HEK293 (cell line): ENCODE results near the gene TEAD1.

Experiments used
- CTCF ChIA-PET: fragments of 350-600 bp; formaldehyde crosslinking; extraction: SDS; loops from one replicate; lab custom pipeline; 2021; ENCODE audit warnings: antibody characterized with exemption; lab: Yijun Ruan, JAX
- POLR2A ChIA-PET: fragments of 300-600 bp; formaldehyde crosslinking; extraction: SDS; loops from one replicate; lab custom pipeline; 2020; ENCODE audit warnings: antibody characterized with exemption, inconsistent platforms; lab: Yijun Ruan, JAX
- H3K27ac ChIP-seq: fragments of 200-500 bp; sonication (Bioruptor generic); 2 replicates; pipeline ENCODE4 v1.5.1; 2014; ENCODE audit warnings: low read depth, low read length, control low read depth, inconsistent platforms; ENCODE audit errors: extremely low read depth
- H3K36me3 ChIP-seq, 2 experiments: fragments of 200-500 bp in 1 of 2; sonication (Bioruptor generic) in 1 of 2; 1 replicate in 1 of 2; 2 replicates in 1 of 2; pipeline ENCODE4 v1.5.1; 2014 to 2017; ENCODE audit warnings: inconsistent platforms in 2 of 2, low read length in 2 of 2; ENCODE audit not compliant: control insufficient read depth in 2 of 2, insufficient read depth in 1 of 2
- H3K4me1 ChIP-seq: fragments of 200-500 bp; sonication (Bioruptor generic); 2 replicates; pipeline ENCODE4 v1.5.1; 2014; ENCODE audit warnings: mild to moderate bottlenecking, low read length, inconsistent platforms; ENCODE audit not compliant: control insufficient read depth, insufficient read depth
- H3K4me3 ChIP-seq: 2 replicates; pipeline ENCODE4 v1.5.1; 2011; ENCODE audit warnings: low read depth, mild to moderate bottlenecking, control low read depth, low read length, moderate library complexity
- H3K9me3 ChIP-seq: fragments of 200-500 bp; sonication (Bioruptor generic); 2 replicates; pipeline ENCODE4 v1.5.1; 2014; ENCODE audit warnings: low read depth, low read length, inconsistent platforms; ENCODE audit not compliant: control insufficient read depth, insufficient read depth
- HOXC10 ChIP-seq: sonication (generic); formaldehyde crosslinking; IDR thresholded peaks from 2 replicates; pipeline ENCODE4 v1.8.1; 2023; ENCODE audit warnings: mild to moderate bottlenecking, missing genetic modification reagents
- KLF1 ChIP-seq: fragments of 450-650 bp; formaldehyde crosslinking; IDR thresholded peaks from 2 replicates; pipeline ENCODE4 v1.5.1; 2016; ENCODE audit warnings: missing biosample characterization, missing genetic modification characterization
- MEIS1 ChIP-seq: sonication (generic); formaldehyde crosslinking; IDR thresholded peaks from 2 replicates; pipeline ENCODE4 v1.8.1; 2022; ENCODE audit warnings: missing genetic modification reagents, mild to moderate bottlenecking, borderline replicate concordance
- REPIN1 ChIP-seq: fragments of 450-650 bp; formaldehyde crosslinking; IDR thresholded peaks from 2 replicates; pipeline ENCODE4 v1.5.1; 2017; ENCODE audit warnings: missing biosample characterization, missing genetic modification characterization, low read depth
- TCF7L2 ChIP-seq: IDR thresholded peaks from 2 replicates; pipeline ENCODE4 v1.6.1; 2011; ENCODE audit warnings: low read depth, mild to moderate bottlenecking, inconsistent platforms, low read length, moderate library complexity, borderline replicate concordance
- ZBTB10 ChIP-seq: fragments of 450-650 bp; formaldehyde crosslinking; IDR thresholded peaks from 2 replicates; pipeline ENCODE4 v1.5.1; 2016; ENCODE audit warnings: missing biosample characterization, missing genetic modification characterization
- ZBTB49 ChIP-seq: fragments of 450-650 bp; formaldehyde crosslinking; IDR thresholded peaks from 2 replicates; pipeline ENCODE4 v1.5.1; 2016; ENCODE audit warnings: missing biosample characterization, missing genetic modification characterization, low read depth
- ZFHX2 ChIP-seq: fragments of 450-650 bp; formaldehyde crosslinking; conservative IDR thresholded peaks from 2 replicates; pipeline ENCODE4 v1.5.1; 2016; ENCODE audit warnings: missing biosample characterization, missing genetic modification characterization
- ZNF518A ChIP-seq: fragments of 450-650 bp; formaldehyde crosslinking; conservative IDR thresholded peaks from 2 replicates; pipeline ENCODE4 v1.5.1; 2016; ENCODE audit warnings: low read depth, missing biosample characterization, missing genetic modification characterization
- ZNF596 ChIP-seq: fragments of 450-650 bp; IDR thresholded peaks from 2 replicates; pipeline ENCODE4 v1.5.0; 2018; ENCODE audit warnings: missing biosample characterization, mild to moderate bottlenecking, missing genetic modification characterization, moderate library complexity
- ZNF600 ChIP-seq: fragments of 450-650 bp; formaldehyde crosslinking; IDR thresholded peaks from 2 replicates; pipeline ENCODE4 v1.5.1; 2016; ENCODE audit warnings: missing biosample characterization, missing genetic modification characterization
- ZNF768 ChIP-seq: fragments of 450-650 bp; formaldehyde crosslinking; IDR thresholded peaks from 2 replicates; pipeline ENCODE4 v1.5.1; 2018; ENCODE audit warnings: missing biosample characterization, mild to moderate bottlenecking, missing genetic modification characterization
- TF ChIP-seq, protein P1 (sequence below): fragments of 450-650 bp; formaldehyde crosslinking; IDR thresholded peaks from 2 replicates; pipeline ENCODE4 v1.5.1; 2017; ENCODE audit warnings: missing biosample characterization, missing genetic modification characterization
- TF ChIP-seq, protein P2 (sequence below): fragments of 450-650 bp; formaldehyde crosslinking; IDR thresholded peaks from 2 replicates; pipeline ENCODE4 v1.5.1; 2016; ENCODE audit warnings: missing biosample characterization, missing genetic modification characterization

The TEAD1 gene

DNA sequence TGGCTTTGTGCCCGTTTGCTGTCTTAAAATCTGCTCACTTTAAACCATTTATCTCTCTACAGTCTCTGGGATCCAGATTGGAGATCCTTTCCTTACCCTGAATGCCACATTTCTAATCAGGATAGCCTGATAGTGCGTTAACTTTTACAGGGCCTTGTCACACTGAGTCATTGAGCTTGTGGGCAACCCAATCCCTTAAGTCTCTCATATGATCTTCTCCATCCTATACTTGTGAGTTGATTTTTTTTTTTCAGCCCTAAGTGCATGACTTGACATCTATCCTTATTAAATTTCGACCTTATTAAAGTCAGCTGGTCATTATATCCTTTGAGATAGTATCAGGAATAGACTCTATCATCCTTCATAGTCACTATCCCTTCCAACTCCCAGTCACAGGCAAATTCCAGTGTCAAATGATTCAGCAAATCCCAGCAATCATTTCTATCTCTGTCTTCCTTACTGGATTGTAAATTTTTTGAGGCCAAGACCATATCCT lies 57.7 kb downstream of the TEAD1 start (continued):
- no peak for TF ChIP-seq ZFHX2 (tag by site-specific recombination)
- TF ChIP-seq, all 188 proteins: peak for 0

- CTCF ChIA-PET, result interaction anchor here (0.6 to 1.5 kb wide), 2 partner anchors 25 to 156 kb away, joined by 3 to 4 read pairs; no protein-coding TSS in a partner anchor
- no peaks in the 10 kb centered on the region for H3K36me3 ChIP-seq
- no peaks in the 10 kb centered on the region for H3K9me3 ChIP-seq
- 0 out of 2 replicates have a peak, but pooled peaks cover 2% of the 10 kb centered on the region for H3K4me1 ChIP-seq
- no peak for TF ChIP-seq ZBTB10 (tag by site-specific recombination)
- POLR2A ChIA-PET, result interaction anchor here (1.6 kb wide), 1 partner anchor 13 kb away, joined by 3 read pairs; no protein-coding TSS in a partner anchor
- H3K4me3 ChIP-seq, result no peak overlapping the region
- no peak overlapping the region for H3K27ac ChIP-seq
Observed at GRCh38 chr11:12733091-12733490, 58.9 kb downstream of the TEAD1 start.

DNA sequence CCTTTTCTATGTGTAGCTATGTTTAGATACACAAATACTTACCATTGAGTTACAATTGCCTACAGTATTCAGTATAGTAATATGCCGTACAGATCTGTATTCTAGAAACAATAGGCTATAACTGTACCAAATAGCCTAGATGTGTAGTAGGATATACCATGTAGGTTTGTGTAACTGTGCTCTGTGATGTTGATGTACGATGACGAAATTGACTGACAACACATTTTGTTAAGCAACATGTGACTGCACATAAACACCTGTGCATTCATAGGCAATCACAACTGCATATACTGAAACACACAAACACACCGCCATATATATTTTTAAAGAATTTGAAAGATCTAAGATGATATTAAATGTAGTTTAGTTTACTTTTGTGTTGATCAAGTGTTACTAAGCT lies 60.4 kb downstream of the TEAD1 start:
- H3K27ac ChIP-seq, result no peak overlapping the region
- no peak overlapping the region for H3K4me3 ChIP-seq
- CTCF ChIA-PET, result interaction anchor here (0.7 to 1.5 kb wide), 2 partner anchors 12 to 154 kb away, joined by 3 to 4 read pairs; no protein-coding TSS in a partner anchor
- H3K9me3 ChIP-seq, result no peaks in the 10 kb centered on the region
- POLR2A ChIA-PET, result interaction anchor here (0.7 kb wide), 1 partner anchor 12 kb away, joined by 4 read pairs; no protein-coding TSS in a partner anchor
- no peaks in the 10 kb centered on the region for H3K4me1 ChIP-seq
- no peaks in the 10 kb centered on the region for H3K36me3 ChIP-seq
- no peak for TF ChIP-seq MEIS1 (CRISPR knock-in tag)
- TF ChIP-seq TCF7L2, result no peak
- no peak for TF ChIP-seq ZNF768
- no peak for TF ChIP-seq REPIN1
- no peak for TF ChIP-seq HOXC10 (CRISPR knock-in tag)
- TF ChIP-seq KLF1 (tag by site-specific recombination), result no peak
- TF ChIP-seq, all 188 proteins: peak for 0

- Histone ChIP-seq H3K36me3 (no peaks in the 10 kb centered on the region), H3K27ac (no peak overlapping the region), H3K9me3 (no peaks in the 10 kb centered on the region), H3K4me3 (no peak overlapping the region), H3K4me1 (no peaks in the 10 kb centered on the region)
- ChIA-PET CTCF (interaction anchor here (0.6 kb wide), 1 partner anchor 88 kb away, joined by 3 read pairs; no protein-coding TSS in a partner anchor), POLR2A (interaction anchor here (0.7 kb wide), 1 partner anchor 11 kb away, joined by 4 read pairs; no protein-coding TSS in a partner anchor)
- TF ChIP-seq ZNF600 (tag by site-specific recombination) (0 out of 2 replicates have a peak, but pooled peaks have one; percentile 11), ZBTB49 (tag by site-specific recombination) (no peak), ZNF518A (tag by site-specific recombination) (no peak), ZNF596 (no peak)
- TF ChIP-seq, protein P1, sequence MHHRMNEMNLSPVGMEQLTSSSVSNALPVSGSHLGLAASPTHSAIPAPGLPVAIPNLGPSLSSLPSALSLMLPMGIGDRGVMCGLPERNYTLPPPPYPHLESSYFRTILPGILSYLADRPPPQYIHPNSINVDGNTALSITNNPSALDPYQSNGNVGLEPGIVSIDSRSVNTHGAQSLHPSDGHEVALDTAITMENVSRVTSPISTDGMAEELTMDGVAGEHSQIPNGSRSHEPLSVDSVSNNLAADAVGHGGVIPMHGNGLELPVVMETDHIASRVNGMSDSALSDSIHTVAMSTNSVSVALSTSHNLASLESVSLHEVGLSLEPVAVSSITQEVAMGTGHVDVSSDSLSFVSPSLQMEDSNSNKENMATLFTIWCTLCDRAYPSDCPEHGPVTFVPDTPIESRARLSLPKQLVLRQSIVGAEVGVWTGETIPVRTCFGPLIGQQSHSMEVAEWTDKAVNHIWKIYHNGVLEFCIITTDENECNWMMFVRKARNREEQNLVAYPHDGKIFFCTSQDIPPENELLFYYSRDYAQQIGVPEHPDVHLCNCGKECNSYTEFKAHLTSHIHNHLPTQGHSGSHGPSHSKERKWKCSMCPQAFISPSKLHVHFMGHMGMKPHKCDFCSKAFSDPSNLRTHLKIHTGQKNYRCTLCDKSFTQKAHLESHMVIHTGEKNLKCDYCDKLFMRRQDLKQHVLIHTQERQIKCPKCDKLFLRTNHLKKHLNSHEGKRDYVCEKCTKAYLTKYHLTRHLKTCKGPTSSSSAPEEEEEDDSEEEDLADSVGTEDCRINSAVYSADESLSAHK (tag by site-specific recombination), result no peak
- TF ChIP-seq, protein P2, sequence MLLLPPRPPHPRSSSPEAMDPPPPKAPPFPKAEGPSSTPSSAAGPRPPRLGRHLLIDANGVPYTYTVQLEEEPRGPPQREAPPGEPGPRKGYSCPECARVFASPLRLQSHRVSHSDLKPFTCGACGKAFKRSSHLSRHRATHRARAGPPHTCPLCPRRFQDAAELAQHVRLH (tag by site-specific recombination), result no peak
Observed at GRCh38 chr11:12735262-12735661, 61.0 kb downstream of the TEAD1 start.
